Activated CD8-positive, alpha-beta T cell treated with anti-CD3 and anti-CD28 coated beads for 36 hours (primary cell): ENCODE results near the gene WNT7B. TPM values are rescaled to one million over a fixed set of nuclear protein-coding genes. Genes with fewer than 3 reads are reported as not detected.

Source experiments
- ATAC-seq: fragments of 200-7000 bp; cut with Tn5 transposase; one replicate; pipeline ENCODE4 v1.10.0; 2021; ENCODE audit warnings: mild to moderate bottlenecking, moderate library complexity
- CTCF ChIA-PET: fragments of 350-600 bp; sonication (Branson Sonifier 250); formaldehyde crosslinking; loops from one replicate; lab custom pipeline; 2021; ENCODE audit warnings: antibody characterized with exemption; lab: Charles Lee
- POLR2A ChIA-PET: fragments of 350-600 bp; sonication (Branson Sonifier 250); formaldehyde crosslinking; loops from one replicate; lab custom pipeline; 2021; ENCODE audit warnings: antibody characterized with exemption; lab: Charles Lee
- DNase-seq: peaks from one replicate; pipeline ENCODE4 v3.0.0-alpha.2; 2020
- H3K27ac Mint-ChIP-seq: one replicate; pipeline ENCODE4 v1.8.0; 2021; ENCODE audit warnings: mild to moderate bottlenecking, mixed read lengths
- H3K27me3 Mint-ChIP-seq: one replicate; pipeline ENCODE4 v1.8.0; 2021; ENCODE audit warnings: mixed read lengths
- H3K36me3 Mint-ChIP-seq: one replicate; pipeline ENCODE4 v1.8.0; 2021; ENCODE audit warnings: low read depth, mixed read lengths
- H3K4me1 Mint-ChIP-seq: one replicate; pipeline ENCODE4 v1.8.0; 2021; ENCODE audit warnings: low read depth, mixed read lengths
- H3K4me3 Mint-ChIP-seq: one replicate; pipeline ENCODE4 v1.8.0; 2021; ENCODE audit warnings: mild to moderate bottlenecking, moderate library complexity, mixed read lengths
- H3K9me3 Mint-ChIP-seq: one replicate; pipeline ENCODE4 v1.8.0; 2021; ENCODE audit warnings: mixed read lengths
- CTCF ChIP-seq: fragments of 200-600 bp; IDR thresholded peaks from one replicate; pipeline ENCODE4 v1.8.0; 2022; ENCODE audit warnings: antibody characterized with exemption, mild to moderate bottlenecking
- intact Hi-C: fragments of 100-400 bp; cut with micrococcal nuclease; formaldehyde crosslinking; loops from one replicate; pipeline ENCODE4 v1.10.0; 2022
- total RNA-seq, 2 experiments: library from RNA; stranded (reverse); gene quantifications; one replicate each; pipeline ENCODE4 v1.2.3, GENCODE V29; 2021

The WNT7B gene
- total RNA-seq, 2 experiments from 2014 or later: not detected

GRCh38 chr22:45984316-45984916 lies 7.5 kb upstream of the WNT7B start:
- H3K9me3 Mint-ChIP-seq: peaks cover 4% of the 10 kb centered on the region
- intact Hi-C loops: no loop called here
- no peaks in the 10 kb centered on the region for H3K4me1 Mint-ChIP-seq
- no peak for ATAC-seq
- H3K36me3 Mint-ChIP-seq: no peaks in the 10 kb centered on the region
- DNase-seq: no peak
- TF ChIP-seq CTCF: no peak
- H3K27me3 Mint-ChIP-seq: no peaks in the 10 kb centered on the region
- ChIA-PET POLR2A (no interaction called here), CTCF (interaction anchor here (1.1 to 2.5 kb wide), 3 partner anchors 10 to 22 kb away, joined by 4 to 8 read pairs (median 7); no protein-coding TSS in a partner anchor)
- no peak overlapping the region for H3K4me3 Mint-ChIP-seq
- no peak overlapping the region for H3K27ac Mint-ChIP-seq

DNA sequence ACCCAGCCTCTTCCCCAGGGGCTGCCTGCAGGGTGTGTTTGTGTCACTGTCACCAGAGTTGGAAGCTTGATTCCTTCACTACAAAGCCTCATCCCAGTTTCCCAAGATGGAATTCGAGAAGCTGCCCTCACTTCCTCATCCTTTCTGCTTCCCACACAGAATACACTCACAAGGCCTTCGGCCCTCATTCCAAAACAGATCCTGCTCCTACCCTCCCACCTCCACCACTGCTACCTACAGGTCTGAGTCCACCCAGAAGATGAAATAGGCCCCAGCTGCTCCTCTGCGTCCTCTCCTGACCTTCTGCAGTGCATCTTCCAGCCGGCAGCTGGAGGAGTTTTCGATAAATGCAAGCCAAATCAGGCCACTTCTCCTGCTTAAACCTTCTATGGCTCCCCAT lies 6.8 kb upstream of the WNT7B start:
- Mint-ChIP-seq H3K9me3 (peaks cover 4% of the 10 kb centered on the region), H3K4me1 (no peaks in the 10 kb centered on the region), H3K27ac (no peak overlapping the region), H3K27me3 (no peaks in the 10 kb centered on the region), H3K36me3 (no peaks in the 10 kb centered on the region), H3K4me3 (no peak overlapping the region)
- ChIA-PET CTCF (interaction anchor here (0.8 to 2.5 kb wide), 2 partner anchors 12 to 22 kb away, joined by 3 to 8 read pairs; no protein-coding TSS in a partner anchor), POLR2A (no interaction called here)
- no peak for DNase-seq
- TF ChIP-seq CTCF: no peak
- no peak for ATAC-seq
- intact Hi-C loops: no loop called here

DNA sequence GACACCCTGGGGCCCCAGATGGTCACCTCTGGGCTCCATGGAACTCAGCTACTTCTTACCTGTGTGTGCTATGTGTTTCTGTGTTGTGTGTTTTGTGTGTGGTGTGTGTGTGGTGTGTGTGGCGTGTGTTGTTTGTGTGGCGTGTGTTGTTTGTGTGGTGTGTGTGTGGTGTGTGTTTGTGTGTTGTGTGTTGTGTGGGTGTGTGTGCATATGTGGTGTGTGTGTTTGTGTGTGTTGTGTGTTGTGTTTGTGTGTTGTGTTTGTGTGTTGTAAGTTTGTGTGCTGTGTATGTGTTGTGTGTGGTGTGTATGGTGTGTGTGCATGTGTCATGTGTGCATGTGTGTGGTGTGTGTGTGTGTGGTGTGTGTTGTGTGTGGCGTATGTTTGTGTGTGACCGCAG lies 3.8 kb upstream of the WNT7B start:
- Mint-ChIP-seq H3K4me3 (no peak overlapping the region), H3K36me3 (no peaks in the 10 kb centered on the region), H3K27ac (no peak overlapping the region), H3K27me3 (peaks cover 12% of the 10 kb centered on the region), H3K4me1 (peaks cover 9% of the 10 kb centered on the region), H3K9me3 (peaks cover 4% of the 10 kb centered on the region)
- POLR2A ChIA-PET: no interaction called here
- ATAC-seq (no peak), DNase-seq (no peak)
- intact Hi-C loops: no loop called here
- CTCF ChIA-PET: no interaction called here
- TF ChIP-seq CTCF: no peak

- POLR2A ChIA-PET: no interaction called here
Measured at GRCh38 chr22:45980268-45980570, 3.3 kb upstream of the WNT7B start.

More at GRCh38 chr22:45980268-45980570, 3.3 kb upstream of the WNT7B start:
- intact Hi-C loops: no loop called here
- DNase-seq: no peak
- H3K27ac Mint-ChIP-seq: no peak overlapping the region
- peaks cover 16% of the 10 kb centered on the region for H3K27me3 Mint-ChIP-seq
- no peak for TF ChIP-seq CTCF
- no peak overlapping the region for H3K4me3 Mint-ChIP-seq
- peaks cover 2% of the 10 kb centered on the region for H3K9me3 Mint-ChIP-seq
- no peaks in the 10 kb centered on the region for H3K36me3 Mint-ChIP-seq
- H3K4me1 Mint-ChIP-seq: peaks cover 10% of the 10 kb centered on the region
- CTCF ChIA-PET: no interaction called here
- no peak for ATAC-seq
